Stomach (tissue), 4 donors: ENCODE measurements around the gene SLC16A6.

Source experiments
- CTCF ChIP-seq, 7 experiments: fragments of 450-650 bp in 4 of 7; fragments of 200-600 bp in 3 of 7; sonication (generic) in 3 of 7; IDR thresholded peaks; one replicate each; pipeline ENCODE4 v1.5.1; 2016 to 2019; ENCODE audit warnings: antibody characterized with exemption in 7 of 7, control low read depth in 2 of 7, mild to moderate bottlenecking in 1 of 7
- POLR2A ChIP-seq, 4 donors: fragments of 450-650 bp; IDR thresholded peaks; one replicate each; pipeline ENCODE4 v1.6.1; 2016; ENCODE audit warnings: antibody characterized with exemption in 4 of 4, control low read depth in 2 of 4, mild to moderate bottlenecking in 1 of 4, moderate library complexity in 1 of 4

GRCh38 chr17:68288375-68288774 lies 2.6 kb downstream of the SLC16A6 start:
- TF ChIP-seq CTCF (IDR thresholded peaks at IDR 0.05), result no peak
- no peak for TF ChIP-seq POLR2A (IDR thresholded peaks at IDR 0.05)
